Activated CD4-positive, alpha-beta memory T cell treated with anti-CD3 and anti-CD28 coated beads for 36 hours (primary cell): ENCODE results near the gene ADCY5. TPM values are rescaled to one million over a fixed set of nuclear protein-coding genes. Genes with fewer than 3 reads are reported as not detected.
A peak's percentile ranks its signal among the peaks of the same experiment; 100 is the strongest.

Source experiments
- CTCF ChIA-PET: fragments of 350-600 bp; sonication (Branson Sonifier 250); formaldehyde crosslinking; loops from one replicate; lab custom pipeline; 2021; ENCODE audit warnings: antibody characterized with exemption, inconsistent platforms; lab: Charles Lee
- POLR2A ChIA-PET: fragments of 350-600 bp; sonication (Branson Sonifier 250); formaldehyde crosslinking; loops from one replicate; lab custom pipeline; 2021; ENCODE audit warnings: antibody characterized with exemption; lab: Charles Lee
- DNase-seq: peaks from one replicate; pipeline ENCODE4 v3.0.0-alpha.2; 2020
- H3K27ac Mint-ChIP-seq: one replicate; pipeline ENCODE4 v1.8.0; 2021; ENCODE audit warnings: mixed read lengths
- H3K27me3 Mint-ChIP-seq: one replicate; pipeline ENCODE4 v1.8.0; 2021; ENCODE audit warnings: mixed read lengths
- H3K36me3 Mint-ChIP-seq: one replicate; pipeline ENCODE4 v1.8.0; 2021; ENCODE audit warnings: mixed read lengths
- H3K4me1 Mint-ChIP-seq: one replicate; pipeline ENCODE4 v1.8.0; 2021; ENCODE audit warnings: low read depth, mixed read lengths
- H3K4me3 Mint-ChIP-seq: one replicate; pipeline ENCODE4 v1.8.0; 2021; ENCODE audit warnings: mild to moderate bottlenecking, mixed read lengths
- H3K9me3 Mint-ChIP-seq: one replicate; pipeline ENCODE4 v1.8.0; 2021; ENCODE audit warnings: mixed read lengths
- intact Hi-C: fragments of 100-400 bp; cut with micrococcal nuclease; formaldehyde crosslinking; loops from one replicate; pipeline ENCODE4 v1.15.1; 2023
- total RNA-seq, 2 experiments: library from RNA; stranded (reverse); gene quantifications; one replicate each; pipeline ENCODE4 v1.2.3, GENCODE V29; 2021

ADCY5 gene
- total RNA-seq, 2 experiments from 2014 or later, result not detected

DNA sequence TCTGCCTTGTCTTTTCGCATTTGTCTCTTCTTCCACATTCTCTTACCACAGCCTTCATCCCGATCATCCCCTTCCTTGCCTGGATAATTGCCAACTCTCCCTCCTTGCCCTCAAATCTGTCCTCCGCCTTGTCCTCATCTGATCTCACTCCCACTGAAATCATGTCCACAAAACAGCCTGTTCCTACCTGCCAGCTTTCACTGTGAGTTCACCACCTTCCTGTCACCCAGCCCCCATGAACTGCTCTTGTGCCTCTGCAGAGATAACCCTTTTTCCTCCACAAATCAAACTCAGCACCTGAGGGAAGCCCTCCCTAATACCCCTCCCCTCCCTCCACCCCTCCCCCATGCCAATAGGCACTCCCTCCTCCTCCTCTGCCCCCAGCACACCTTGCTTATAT, 4.8 kb upstream of the ADCY5 start:
- intact Hi-C loops, result no loop called here
- Mint-ChIP-seq H3K9me3 (no peaks in the 10 kb centered on the region), H3K27ac (no peak overlapping the region), H3K4me1 (no peaks in the 10 kb centered on the region), H3K4me3 (no peak overlapping the region), H3K36me3 (no peaks in the 10 kb centered on the region), H3K27me3 (peaks cover 26% of the 10 kb centered on the region)
- ChIA-PET CTCF (no interaction called here), POLR2A (no interaction called here)
- DNase-seq, result no peak

DNA sequence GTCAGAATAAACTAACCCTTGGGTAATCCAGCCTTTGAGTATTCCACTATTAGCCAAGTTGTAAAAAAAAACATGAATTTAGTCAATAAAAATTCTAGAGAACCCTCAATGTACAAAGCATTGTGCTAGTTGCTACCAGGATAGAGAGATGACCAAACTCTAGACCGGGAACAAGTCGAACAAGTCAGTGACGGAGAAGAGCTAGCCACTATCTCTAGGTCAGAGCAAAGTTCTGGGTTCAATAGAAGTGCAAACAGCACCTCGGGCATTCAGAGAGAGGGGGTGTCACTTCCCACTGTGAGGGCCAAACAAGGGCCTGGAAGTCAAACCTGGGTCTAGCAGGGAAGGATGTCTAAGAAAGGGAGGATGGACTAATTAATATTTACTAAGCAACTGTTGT, 2.3 kb upstream of the ADCY5 start:
- Mint-ChIP-seq H3K36me3 (no peaks in the 10 kb centered on the region), H3K4me3 (no peak overlapping the region), H3K9me3 (no peaks in the 10 kb centered on the region), H3K4me1 (peaks cover 2% of the 10 kb centered on the region), H3K27ac (no peak overlapping the region), H3K27me3 (peaks cover 35% of the 10 kb centered on the region)
- intact Hi-C loops, result no loop called here
- no peak for DNase-seq
- POLR2A ChIA-PET, result no interaction called here
- CTCF ChIA-PET, result no interaction called here

DNA sequence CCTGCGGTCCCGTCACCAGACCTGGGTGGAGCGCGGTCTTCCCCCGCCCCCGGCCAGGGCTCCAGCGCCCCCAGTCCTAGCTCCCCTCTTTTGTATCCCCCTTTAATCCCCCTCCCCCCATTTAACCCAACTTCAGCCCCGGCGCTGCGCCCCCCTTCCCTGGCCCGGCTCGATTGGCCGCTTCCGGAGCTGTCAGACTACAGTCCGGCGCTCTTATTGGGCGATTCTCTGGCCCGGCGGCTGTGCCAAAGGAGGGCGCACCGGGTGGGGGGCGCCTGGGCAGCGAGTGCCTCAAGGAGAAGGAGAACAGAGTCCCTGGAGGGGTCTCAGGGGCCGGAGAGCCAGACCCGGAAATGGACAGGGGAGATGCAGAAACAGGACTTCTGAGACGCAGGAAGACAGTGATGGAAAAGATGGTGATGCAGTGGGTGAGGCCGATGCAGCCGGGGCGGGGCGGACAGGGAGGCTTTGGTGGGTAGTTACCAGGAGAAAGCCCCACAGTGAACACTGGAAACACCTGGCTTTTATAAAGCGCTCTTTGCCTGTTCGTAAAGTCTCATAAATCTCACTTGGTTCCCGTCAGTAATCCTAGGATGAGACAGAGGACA, 1.2 kb upstream of the ADCY5 start:
- Mint-ChIP-seq H3K9me3 (no peaks in the 10 kb centered on the region), H3K4me1 (peaks cover 2% of the 10 kb centered on the region), H3K4me3 (peak overlapping the region; percentile 29), H3K27me3 (peaks cover 38% of the 10 kb centered on the region), H3K36me3 (no peaks in the 10 kb centered on the region), H3K27ac (no peak overlapping the region)
- no peak for DNase-seq
- POLR2A ChIA-PET, result no interaction called here
- intact Hi-C loops, result loop anchor here (2.0 to 5.0 kb wide), 2 partner anchors 32 to 109 kb away; no protein-coding TSS in a partner anchor
- CTCF ChIA-PET, result interaction anchor here (1.0 kb wide), 1 partner anchor 39 kb away, joined by 3 read pairs; no protein-coding TSS in a partner anchor

DNA sequence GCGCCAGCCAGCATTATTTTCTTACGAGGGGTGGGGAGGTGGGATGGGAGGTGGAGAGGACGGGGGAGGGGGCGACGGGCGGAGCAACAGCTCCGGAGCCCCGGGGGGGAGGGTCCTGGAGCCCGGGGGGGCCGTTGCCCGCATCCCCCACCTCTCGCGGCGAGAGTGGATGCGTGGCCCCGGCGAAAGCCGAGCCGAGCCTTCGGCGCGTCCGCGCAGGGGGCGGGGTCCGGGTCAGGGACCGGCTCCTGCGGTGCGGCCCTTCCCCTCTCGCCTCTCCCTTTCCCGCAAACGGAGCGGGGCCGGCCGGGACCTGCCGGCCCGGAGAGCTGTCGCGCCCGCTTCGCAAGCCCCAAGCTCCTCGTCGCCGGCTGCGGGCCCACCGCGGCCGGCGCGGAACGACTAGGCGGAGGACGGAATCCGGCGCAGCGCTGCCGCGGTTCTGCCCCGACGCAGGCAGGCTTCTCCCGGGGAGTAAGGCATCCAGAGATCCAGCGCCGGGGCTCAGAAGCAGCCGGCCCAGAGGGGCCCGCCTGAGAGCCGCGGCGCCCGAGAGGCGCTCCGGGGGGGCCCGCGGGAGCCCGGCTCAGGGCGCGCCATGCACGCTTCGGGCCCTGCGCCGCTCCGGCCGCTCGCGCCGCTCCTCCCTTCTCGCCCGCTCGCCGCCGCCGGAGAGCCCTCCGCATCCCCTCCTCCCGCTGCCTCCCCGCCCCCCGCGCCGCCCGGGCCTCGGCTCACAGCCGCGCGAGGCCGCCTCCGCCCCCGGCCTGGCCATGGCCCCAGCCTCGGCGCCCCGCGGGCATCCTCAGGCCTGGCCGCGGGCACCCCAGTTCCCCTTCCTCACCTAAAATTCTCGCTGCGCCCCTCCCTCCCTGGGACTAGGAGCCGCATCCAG, 459 bp upstream of the ADCY5 start:
- CTCF ChIA-PET, result interaction anchor here (1.0 to 2.0 kb wide), 5 partner anchors 40 to 110 kb away, joined by 3 to 13 read pairs (median 5); no protein-coding TSS in a partner anchor
- POLR2A ChIA-PET, result no interaction called here
- Mint-ChIP-seq H3K36me3 (no peaks in the 10 kb centered on the region), H3K27me3 (peaks cover 41% of the 10 kb centered on the region), H3K4me3 (peak overlapping the region; percentile 29), H3K4me1 (peaks cover 2% of the 10 kb centered on the region), H3K9me3 (no peaks in the 10 kb centered on the region), H3K27ac (no peak overlapping the region)
- DNase-seq, result no peak
- intact Hi-C loops, result loop anchor here (2.0 to 5.0 kb wide), 2 partner anchors 33 to 109 kb away; no protein-coding TSS in a partner anchor

DNA sequence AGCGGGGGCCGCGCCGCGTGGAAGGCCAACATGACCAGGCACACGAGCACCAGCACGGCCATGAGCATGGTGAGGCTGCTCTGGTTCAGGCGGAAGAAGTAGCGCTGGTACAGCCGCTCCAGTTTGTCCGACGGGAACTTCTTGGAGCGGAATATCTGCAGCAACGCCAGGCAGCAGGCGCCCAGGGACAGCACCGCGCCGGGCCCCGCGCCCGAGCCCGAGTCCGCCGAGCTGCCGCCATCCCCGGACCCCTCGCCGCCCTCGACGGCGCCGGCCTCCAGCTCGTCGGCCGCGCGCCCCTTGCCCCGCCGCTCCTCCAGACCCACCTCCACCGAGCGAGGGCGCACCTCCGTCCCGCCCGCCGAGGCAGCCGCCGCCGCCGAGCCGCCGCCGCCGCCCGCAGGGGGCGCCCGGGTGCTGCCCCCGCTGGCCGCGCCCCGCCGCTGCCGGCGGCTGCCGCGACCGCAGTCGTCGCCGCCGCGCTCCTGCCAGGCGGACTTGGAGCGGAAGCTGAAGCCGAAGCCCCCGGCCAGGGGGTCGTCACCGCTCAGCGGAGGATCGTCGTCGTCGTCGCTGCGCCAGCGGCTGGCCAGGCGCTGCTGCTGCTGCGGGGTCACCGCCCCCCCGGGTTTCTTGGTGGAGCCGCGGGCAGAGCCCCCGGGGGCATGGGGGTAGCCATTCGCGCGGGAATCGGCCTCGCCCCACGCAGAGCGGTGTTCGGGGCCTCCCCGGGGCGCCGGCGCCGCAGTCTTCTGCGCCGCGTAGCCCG, 957 bp downstream of the ADCY5 start:
- H3K4me3 Mint-ChIP-seq, result no peak overlapping the region
- H3K36me3 Mint-ChIP-seq, result no peaks in the 10 kb centered on the region
- H3K27ac Mint-ChIP-seq, result no peak overlapping the region
- peaks cover 2% of the 10 kb centered on the region for H3K4me1 Mint-ChIP-seq
- H3K27me3 Mint-ChIP-seq, result peaks cover 51% of the 10 kb centered on the region
- intact Hi-C loops, result loop anchor here (2.0 to 5.0 kb wide), 2 partner anchors 34 to 111 kb away; no protein-coding TSS in a partner anchor
- POLR2A ChIA-PET, result no interaction called here
- H3K9me3 Mint-ChIP-seq, result no peaks in the 10 kb centered on the region
- peak; percentile 58 for DNase-seq
- CTCF ChIA-PET, result interaction anchor here (1.2 to 2.0 kb wide), 4 partner anchors 41 to 112 kb away, joined by 4 to 13 read pairs (median 6); no protein-coding TSS in a partner anchor

DNA sequence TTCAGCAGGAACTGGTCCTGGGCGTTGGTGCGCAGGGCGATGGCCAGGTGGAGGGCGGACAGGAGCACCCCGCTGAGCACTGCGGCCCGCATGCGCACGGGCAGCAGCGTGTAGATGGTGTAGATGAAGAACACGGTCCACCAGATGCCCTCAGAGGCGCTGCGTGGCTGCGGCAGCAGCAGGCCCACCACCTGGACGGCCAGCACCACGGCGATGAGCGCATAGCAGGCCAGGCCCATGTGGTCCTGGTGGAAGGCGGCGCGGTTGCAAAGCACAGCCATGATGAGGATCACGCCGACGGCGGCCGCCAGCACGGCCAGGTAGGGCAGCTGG, 1.5 kb downstream of the ADCY5 start:
- H3K4me3 Mint-ChIP-seq, result no peak overlapping the region
- peaks cover 2% of the 10 kb centered on the region for H3K4me1 Mint-ChIP-seq
- CTCF ChIA-PET, result interaction anchor here (1.2 to 2.0 kb wide), 3 partner anchors 101 to 112 kb away, joined by 4 to 13 read pairs (median 6); no protein-coding TSS in a partner anchor

DNA sequence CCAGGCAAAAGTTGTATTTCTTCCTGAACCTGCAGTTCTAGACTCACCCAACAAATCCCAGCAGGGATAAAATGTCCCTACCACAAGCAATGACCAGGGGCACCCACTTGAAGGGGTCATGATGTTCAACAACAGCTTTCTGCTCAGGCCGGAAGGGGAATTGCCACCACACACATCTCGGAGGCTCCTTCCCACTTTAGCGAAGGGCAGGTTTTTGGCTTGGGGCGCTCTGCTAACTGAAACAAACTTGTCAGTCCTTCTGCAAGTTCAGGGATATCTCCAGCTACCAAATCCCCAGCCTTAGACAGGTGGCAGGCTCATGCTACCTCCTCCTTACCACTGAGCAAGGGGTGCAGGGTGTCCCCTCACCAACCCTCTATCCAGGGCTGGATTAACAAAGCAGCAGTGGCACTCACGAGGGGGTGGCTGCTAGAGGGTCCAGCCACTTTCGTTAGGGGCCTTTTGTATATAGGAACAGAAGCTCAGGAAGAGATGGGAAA, 2.2 kb downstream of the ADCY5 start:
- peaks cover 2% of the 10 kb centered on the region for H3K4me1 Mint-ChIP-seq
- H3K27ac Mint-ChIP-seq, result no peak overlapping the region
- H3K27me3 Mint-ChIP-seq, result peaks cover 53% of the 10 kb centered on the region
- ChIA-PET POLR2A (no interaction called here), CTCF (interaction anchor here (1.0 to 1.7 kb wide), 4 partner anchors 42 to 116 kb away, joined by 3 to 6 read pairs (median 4); no protein-coding TSS in a partner anchor)
- intact Hi-C loops, result loop anchor here (5.0 kb wide), 1 partner anchor 36 kb away; no protein-coding TSS in a partner anchor
- peak overlapping the region; percentile 44 for H3K4me3 Mint-ChIP-seq
- no peaks in the 10 kb centered on the region for H3K36me3 Mint-ChIP-seq
- no peaks in the 10 kb centered on the region for H3K9me3 Mint-ChIP-seq
- no peak for DNase-seq

More for the DNA sequence above, 1.5 kb downstream of the ADCY5 start:
- H3K9me3 Mint-ChIP-seq, result no peaks in the 10 kb centered on the region
- no peaks in the 10 kb centered on the region for H3K36me3 Mint-ChIP-seq
- intact Hi-C loops, result loop anchor here (5.0 kb wide), 1 partner anchor 35 kb away; no protein-coding TSS in a partner anchor
- no peak for DNase-seq
- no peak overlapping the region for H3K27ac Mint-ChIP-seq
- peaks cover 51% of the 10 kb centered on the region for H3K27me3 Mint-ChIP-seq
- POLR2A ChIA-PET, result no interaction called here

DNA sequence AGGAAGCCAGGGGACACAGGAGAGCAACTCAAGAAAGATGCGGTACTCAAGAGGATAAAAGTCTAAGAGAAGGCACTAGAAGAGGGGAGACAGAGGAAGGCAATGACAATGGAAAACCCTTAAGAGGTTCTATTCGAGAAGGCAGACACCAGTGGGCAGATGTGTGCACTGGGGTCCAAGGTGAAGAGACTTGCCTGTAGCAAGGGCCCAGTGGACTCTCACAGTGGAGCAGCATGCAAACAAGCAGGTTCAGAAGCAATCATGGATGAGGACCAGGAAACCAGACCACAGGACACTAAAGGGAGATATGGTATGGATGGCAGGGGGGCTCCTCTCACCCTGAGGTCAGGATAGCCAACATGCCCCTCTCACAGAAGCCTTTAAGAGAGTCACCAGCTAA, 2.7 kb downstream of the ADCY5 start:
- DNase-seq, result no peak
- H3K27ac Mint-ChIP-seq, result no peak overlapping the region
- intact Hi-C loops, result loop anchor here (5.0 kb wide), 1 partner anchor 36 kb away; no protein-coding TSS in a partner anchor
- no peaks in the 10 kb centered on the region for H3K36me3 Mint-ChIP-seq
- ChIA-PET CTCF (interaction anchor here (1.0 to 1.7 kb wide), 5 partner anchors 43 to 117 kb away, joined by 3 to 6 read pairs (median 5); no protein-coding TSS in a partner anchor), POLR2A (no interaction called here)
- no peaks in the 10 kb centered on the region for H3K9me3 Mint-ChIP-seq
- H3K4me3 Mint-ChIP-seq, result no peak overlapping the region
- H3K27me3 Mint-ChIP-seq, result peaks cover 51% of the 10 kb centered on the region
- H3K4me1 Mint-ChIP-seq, result peaks cover 2% of the 10 kb centered on the region

DNA sequence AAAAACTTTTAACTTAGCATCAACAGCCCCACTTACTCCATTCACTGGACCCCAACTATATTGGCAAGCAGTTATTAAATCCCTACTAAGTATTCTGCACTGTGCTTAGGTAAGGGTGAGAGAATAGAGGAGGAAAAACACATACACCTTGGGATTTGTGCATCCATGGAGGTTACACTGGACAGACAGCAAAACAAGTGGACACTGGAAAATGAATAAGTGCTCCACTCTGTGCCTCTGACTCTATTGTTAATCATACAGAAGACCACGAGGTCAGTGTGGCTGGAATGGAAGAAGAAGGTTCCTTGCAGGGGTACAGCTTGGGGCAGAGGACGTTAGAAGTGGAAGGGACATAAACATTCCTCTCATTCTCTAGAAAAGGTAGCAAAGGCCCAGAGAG, 3.2 kb downstream of the ADCY5 start:
- no peaks in the 10 kb centered on the region for H3K9me3 Mint-ChIP-seq
- ChIA-PET POLR2A (no interaction called here), CTCF (interaction anchor here (1.4 kb wide), 1 partner anchor 114 kb away, joined by 6 read pairs; no protein-coding TSS in a partner anchor)
- H3K27ac Mint-ChIP-seq, result no peak overlapping the region
- no peak overlapping the region for H3K4me3 Mint-ChIP-seq
- intact Hi-C loops, result loop anchor here (5.0 kb wide), 1 partner anchor 37 kb away; no protein-coding TSS in a partner anchor
- H3K4me1 Mint-ChIP-seq, result peaks cover 2% of the 10 kb centered on the region
- no peaks in the 10 kb centered on the region for H3K36me3 Mint-ChIP-seq
- DNase-seq, result no peak
- peaks cover 47% of the 10 kb centered on the region for H3K27me3 Mint-ChIP-seq

DNA sequence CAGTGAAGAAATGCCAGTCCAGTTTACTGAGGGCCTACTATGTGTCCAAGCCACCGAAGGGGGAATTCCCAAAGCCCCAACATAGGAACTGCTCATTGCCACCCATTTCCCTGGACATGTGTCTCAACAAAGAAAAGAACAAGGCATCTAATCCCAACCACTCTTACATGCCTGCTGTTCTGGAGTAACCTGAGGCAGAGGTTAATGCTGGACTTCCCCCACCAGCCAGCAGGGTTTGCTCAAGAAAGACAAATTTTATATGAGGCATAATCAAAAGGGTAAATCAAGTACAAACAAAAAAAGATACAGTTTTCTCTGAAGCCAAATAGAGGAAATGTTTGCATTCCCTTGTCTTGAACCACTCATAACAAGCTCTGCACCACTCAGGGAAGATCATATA, 4.1 kb downstream of the ADCY5 start:
- POLR2A ChIA-PET, result no interaction called here
- Mint-ChIP-seq H3K27me3 (peaks cover 44% of the 10 kb centered on the region), H3K4me1 (peaks cover 2% of the 10 kb centered on the region), H3K36me3 (no peaks in the 10 kb centered on the region), H3K27ac (no peak overlapping the region), H3K4me3 (no peak overlapping the region), H3K9me3 (no peaks in the 10 kb centered on the region)
- CTCF ChIA-PET, result interaction anchor here (1.4 kb wide), 1 partner anchor 115 kb away, joined by 6 read pairs; no protein-coding TSS in a partner anchor
- intact Hi-C loops, result loop anchor here (5.0 kb wide), 1 partner anchor 38 kb away; no protein-coding TSS in a partner anchor
- no peak for DNase-seq

DNA sequence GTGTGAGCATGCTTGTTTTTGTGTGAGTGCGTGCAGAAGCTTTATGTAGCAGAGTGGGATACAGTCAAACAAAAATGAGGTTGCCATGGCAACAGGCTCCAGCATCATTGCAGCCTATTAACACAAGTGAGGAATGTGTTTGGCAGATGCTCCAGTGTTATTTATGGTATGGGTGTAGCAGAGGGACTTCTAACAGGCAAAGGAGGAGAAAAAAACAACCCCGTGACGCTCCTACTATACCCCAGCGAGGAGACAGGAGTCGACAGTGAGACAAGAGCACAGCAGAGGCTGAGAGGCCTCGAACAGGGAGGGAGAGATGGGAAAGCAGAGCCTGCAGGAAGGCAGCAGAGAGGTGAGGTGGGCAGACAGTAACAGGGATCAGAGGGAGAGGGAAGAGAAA, 4.9 kb downstream of the ADCY5 start:
- ChIA-PET CTCF (interaction anchor here (1.2 kb wide), 1 partner anchor 115 kb away, joined by 4 read pairs; no protein-coding TSS in a partner anchor), POLR2A (no interaction called here)
- peaks cover 2% of the 10 kb centered on the region for H3K4me1 Mint-ChIP-seq
- H3K36me3 Mint-ChIP-seq, result no peaks in the 10 kb centered on the region
- no peak overlapping the region for H3K27ac Mint-ChIP-seq
- peaks cover 44% of the 10 kb centered on the region for H3K27me3 Mint-ChIP-seq
- no peak overlapping the region for H3K4me3 Mint-ChIP-seq
- intact Hi-C loops, result no loop called here
- no peak for DNase-seq
- no peaks in the 10 kb centered on the region for H3K9me3 Mint-ChIP-seq
